Neural cell (in vitro differentiated cells): ENCODE results near the gene PDE6H.

Experiments used
- POLR2AphosphoS5 ChIP-seq: IDR thresholded peaks from 2 replicates; pipeline ENCODE4 v1.6.1; 2012
- TF ChIP-seq, protein P1 (sequence below): fragments of 450-650 bp; IDR thresholded peaks from 2 replicates; pipeline ENCODE4 v1.5.1; 2014; ENCODE audit warnings: antibody characterized with exemption, mild to moderate bottlenecking, moderate library complexity; ENCODE audit not compliant: poor library complexity, severe bottlenecking
- TF ChIP-seq, protein P2 (sequence below): IDR thresholded peaks from 2 replicates; pipeline ENCODE4 v1.6.1; 2012; ENCODE audit warnings: borderline replicate concordance

DNA sequence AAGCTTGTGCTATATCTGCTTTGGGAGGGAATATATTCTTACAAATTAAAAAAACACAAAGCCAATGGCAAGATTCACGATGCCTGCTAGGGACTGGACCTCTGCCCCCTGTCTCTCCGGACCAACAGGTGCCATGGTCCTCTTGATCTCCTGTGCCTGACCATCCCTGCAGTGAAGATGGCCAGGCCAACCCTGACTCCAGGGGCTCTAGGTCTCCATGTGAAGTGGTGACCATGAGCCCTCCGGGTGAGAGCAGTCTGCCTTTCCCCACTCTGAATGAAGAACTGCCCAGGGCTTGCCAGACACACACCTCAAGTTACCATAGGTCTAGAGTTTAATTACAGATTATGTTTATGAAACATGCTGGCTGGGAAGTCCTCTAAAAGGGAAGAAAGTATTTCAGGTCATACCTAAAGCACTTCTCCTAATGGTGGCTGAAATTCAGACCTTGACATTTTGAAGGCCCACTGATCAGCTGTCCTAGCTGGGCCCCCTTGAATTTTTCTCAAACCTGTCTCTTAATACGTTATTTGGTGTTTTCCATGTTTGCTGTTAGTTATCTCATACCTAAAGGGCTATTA is 12.8 kb upstream of the PDE6H start:
- TF ChIP-seq, protein P1, sequence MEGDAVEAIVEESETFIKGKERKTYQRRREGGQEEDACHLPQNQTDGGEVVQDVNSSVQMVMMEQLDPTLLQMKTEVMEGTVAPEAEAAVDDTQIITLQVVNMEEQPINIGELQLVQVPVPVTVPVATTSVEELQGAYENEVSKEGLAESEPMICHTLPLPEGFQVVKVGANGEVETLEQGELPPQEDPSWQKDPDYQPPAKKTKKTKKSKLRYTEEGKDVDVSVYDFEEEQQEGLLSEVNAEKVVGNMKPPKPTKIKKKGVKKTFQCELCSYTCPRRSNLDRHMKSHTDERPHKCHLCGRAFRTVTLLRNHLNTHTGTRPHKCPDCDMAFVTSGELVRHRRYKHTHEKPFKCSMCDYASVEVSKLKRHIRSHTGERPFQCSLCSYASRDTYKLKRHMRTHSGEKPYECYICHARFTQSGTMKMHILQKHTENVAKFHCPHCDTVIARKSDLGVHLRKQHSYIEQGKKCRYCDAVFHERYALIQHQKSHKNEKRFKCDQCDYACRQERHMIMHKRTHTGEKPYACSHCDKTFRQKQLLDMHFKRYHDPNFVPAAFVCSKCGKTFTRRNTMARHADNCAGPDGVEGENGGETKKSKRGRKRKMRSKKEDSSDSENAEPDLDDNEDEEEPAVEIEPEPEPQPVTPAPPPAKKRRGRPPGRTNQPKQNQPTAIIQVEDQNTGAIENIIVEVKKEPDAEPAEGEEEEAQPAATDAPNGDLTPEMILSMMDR, result no peak
- TF ChIP-seq, protein P2, sequence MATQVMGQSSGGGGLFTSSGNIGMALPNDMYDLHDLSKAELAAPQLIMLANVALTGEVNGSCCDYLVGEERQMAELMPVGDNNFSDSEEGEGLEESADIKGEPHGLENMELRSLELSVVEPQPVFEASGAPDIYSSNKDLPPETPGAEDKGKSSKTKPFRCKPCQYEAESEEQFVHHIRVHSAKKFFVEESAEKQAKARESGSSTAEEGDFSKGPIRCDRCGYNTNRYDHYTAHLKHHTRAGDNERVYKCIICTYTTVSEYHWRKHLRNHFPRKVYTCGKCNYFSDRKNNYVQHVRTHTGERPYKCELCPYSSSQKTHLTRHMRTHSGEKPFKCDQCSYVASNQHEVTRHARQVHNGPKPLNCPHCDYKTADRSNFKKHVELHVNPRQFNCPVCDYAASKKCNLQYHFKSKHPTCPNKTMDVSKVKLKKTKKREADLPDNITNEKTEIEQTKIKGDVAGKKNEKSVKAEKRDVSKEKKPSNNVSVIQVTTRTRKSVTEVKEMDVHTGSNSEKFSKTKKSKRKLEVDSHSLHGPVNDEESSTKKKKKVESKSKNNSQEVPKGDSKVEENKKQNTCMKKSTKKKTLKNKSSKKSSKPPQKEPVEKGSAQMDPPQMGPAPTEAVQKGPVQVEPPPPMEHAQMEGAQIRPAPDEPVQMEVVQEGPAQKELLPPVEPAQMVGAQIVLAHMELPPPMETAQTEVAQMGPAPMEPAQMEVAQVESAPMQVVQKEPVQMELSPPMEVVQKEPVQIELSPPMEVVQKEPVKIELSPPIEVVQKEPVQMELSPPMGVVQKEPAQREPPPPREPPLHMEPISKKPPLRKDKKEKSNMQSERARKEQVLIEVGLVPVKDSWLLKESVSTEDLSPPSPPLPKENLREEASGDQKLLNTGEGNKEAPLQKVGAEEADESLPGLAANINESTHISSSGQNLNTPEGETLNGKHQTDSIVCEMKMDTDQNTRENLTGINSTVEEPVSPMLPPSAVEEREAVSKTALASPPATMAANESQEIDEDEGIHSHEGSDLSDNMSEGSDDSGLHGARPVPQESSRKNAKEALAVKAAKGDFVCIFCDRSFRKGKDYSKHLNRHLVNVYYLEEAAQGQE, result no peak
- TF ChIP-seq POLR2AphosphoS5, result no peak
